Adrenal gland (tissue), 5 donors: ENCODE measurements around the gene EPHB1.

Source experiments
- CTCF ChIP-seq, 6 experiments: fragments of 450-650 bp in 4 of 6; fragments of 200-600 bp in 2 of 6; sonication (generic) in 1 of 6; IDR thresholded peaks; 1 replicate in 5 of 6; 2 replicates in 1 of 6; pipeline versions ENCODE4 v1.5.1 to v1.8.0; 2016 to 2021; ENCODE audit warnings: antibody characterized with exemption in 6 of 6, mild to moderate bottlenecking in 2 of 6, moderate library complexity in 1 of 6
- POLR2A ChIP-seq, 2 donors: fragments of 450-650 bp; IDR thresholded peaks; one replicate each; pipeline ENCODE4 v1.6.1; 2017; ENCODE audit warnings: antibody characterized with exemption in 2 of 2, mild to moderate bottlenecking in 2 of 2, moderate library complexity in 1 of 2
- donor health status: DM: no; HTN: no; CAD: no.

DNA sequence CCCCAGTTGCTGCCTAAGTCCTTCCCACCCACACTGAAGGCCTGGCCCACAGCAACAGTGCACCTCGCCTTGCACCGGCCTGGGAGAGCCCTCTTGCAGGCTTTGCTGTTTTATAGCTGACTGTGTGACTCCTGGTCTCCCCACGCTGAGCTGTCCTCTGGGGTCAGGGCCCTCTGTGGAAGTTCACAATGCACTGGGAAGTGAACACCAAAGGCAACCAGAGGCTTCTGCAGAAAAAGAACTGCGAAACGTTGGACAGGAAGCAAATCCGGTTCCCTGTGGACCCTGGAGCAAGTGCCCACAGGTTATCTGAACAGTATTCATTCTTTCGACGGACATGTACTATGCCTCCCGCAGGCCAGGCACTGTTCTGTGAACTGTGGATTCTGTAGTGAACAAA, 737 bp upstream of the EPHB1 start:
- TF ChIP-seq CTCF (IDR thresholded peaks at IDR 0.05) (no peak), POLR2A (IDR thresholded peaks at IDR 0.05) (no peak)
